Renal pelvis (tissue), 4 donors: ENCODE data around the gene HSPB7. TPM values are rescaled to one million over a fixed set of nuclear protein-coding genes. Genes with fewer than 3 reads are reported as not detected.
"Not testable (repeated sequence)": the region's sequence is repeated elsewhere in the genome, so short reads cannot be mapped to it uniquely, and the experiment has no call there.

Experiments used
- DNase-seq: peaks from one replicate; pipeline ENCODE4 v3.0.0-alpha.2; 2013
- polyA plus RNA-seq, 3 donors: library from polyadenylated mRNA; unstranded; fragments of 120-200 nt; gene quantifications; one replicate each; pipeline ENCODE4 v1.2.1, GENCODE V29; 2013; ENCODE audit not compliant: insufficient read length in 3 of 3

Gene HSPB7
- polyA plus RNA-seq, 3 donors: 3.0 to 6.1 (median 4.9) TPM

GRCh38 chr1:15985611-15986297, 32.1 kb downstream of the HSPB7 start:
- DNase-seq: no peak

GRCh38 chr1:15983275-15983674, 34.6 kb downstream of the HSPB7 start:
- DNase-seq: no peak

- no peak for DNase-seq
These were observed 36.2 kb downstream of the HSPB7 start for GRCh38 chr1:15981679-15982078.

GRCh38 chr1:15977947-15978346, 39.9 kb downstream of the HSPB7 start:
- not testable (repeated sequence) for DNase-seq

GRCh38 chr1:15975805-15976680, 41.8 kb downstream of the HSPB7 start, which contains the start of gene ZBTB17:
Gene ZBTB17, minus strand, starts transcription at chr1:15976101. Its CDS starts 27,606 bp downstream, at chr1:15948495.
- DNase-seq: peak; percentile 92

GRCh38 chr1:15975358-15975804, 42.5 kb downstream of the HSPB7 start:
- DNase-seq: peak; percentile 35

GRCh38 chr1:15974855-15975254, 43.0 kb downstream of the HSPB7 start:
- no peak for DNase-seq

- no peak for DNase-seq
These were observed 44.1 kb downstream of the HSPB7 start for GRCh38 chr1:15973772-15974171.

GRCh38 chr1:15972409-15972808, 45.4 kb downstream of the HSPB7 start:
- no peak for DNase-seq

- DNase-seq: no peak
These were observed 46.9 kb downstream of the HSPB7 start for GRCh38 chr1:15970911-15971310.

- no peak for DNase-seq
These were observed 48.4 kb downstream of the HSPB7 start for GRCh38 chr1:15969321-15969880.

- no peak for DNase-seq
These were observed 49.7 kb downstream of the HSPB7 start for GRCh38 chr1:15968172-15968571.

- DNase-seq: no peak
These were observed 50.9 kb downstream of the HSPB7 start for GRCh38 chr1:15966956-15967344.

GRCh38 chr1:15966081-15966955, 51.5 kb downstream of the HSPB7 start:
- DNase-seq: no peak

- DNase-seq: no peak
These were observed 52.5 kb downstream of the HSPB7 start for GRCh38 chr1:15965228-15965767.

Other genes starting within 250 kb of the HSPB7 start
- gene UQCRHL, start 210.4 kb downstream of the HSPB7 start, polyA plus RNA-seq: 1 to 10 TPM; 1.1 to 2.7 (median 2.5) TPM
- 10 to 100 TPM; 57.4 to 68.0 (median 67.3) TPM for gene SPEN, start 170.3 kb downstream of the HSPB7 start, polyA plus RNA-seq
- gene ZBTB17, start 41.9 kb downstream of the HSPB7 start, polyA plus RNA-seq: 10 to 100 TPM; 35.5 to 38.4 (median 36.6) TPM
- gene SRARP, start 13.8 kb downstream of the HSPB7 start, polyA plus RNA-seq: under 1 TPM; 0.07 to 0.22 (median 0.19) TPM
- 10 to 100 TPM; 13.0 to 21.6 (median 18.1) TPM for gene CLCNKA, start 4.0 kb upstream of the HSPB7 start, polyA plus RNA-seq
- gene CLCNKB, start 25.7 kb upstream of the HSPB7 start, polyA plus RNA-seq: 10 to 100 TPM; 29.4 to 65.5 (median 49.9) TPM
- gene FAM131C, start 55.6 kb upstream of the HSPB7 start, polyA plus RNA-seq: 1 to 10 TPM; 1.6 to 3.4 (median 2.4) TPM
- 10 to 100 TPM; 19.1 to 19.9 (median 19.2) TPM for gene EPHA2, start 138.0 kb upstream of the HSPB7 start, polyA plus RNA-seq
- 10 to 100 TPM; 22.8 to 28.3 (median 26.5) TPM for gene ARHGEF19, start 194.6 kb upstream of the HSPB7 start, polyA plus RNA-seq
- 1 to 10 TPM; 5.3 to 6.3 (median 5.9) TPM for gene CPLANE2, start 219.1 kb upstream of the HSPB7 start, polyA plus RNA-seq